VCaP (cell line): Measurements from ENCODE around the gene KAT6B.

Experiments
- H3K27ac ChIP-seq: fragments of 450-650 bp; 2 replicates; pipeline ENCODE4 v1.5.1; 2017
- CTCF ChIP-seq: fragments of 450-650 bp; conservative IDR thresholded peaks from 2 replicates; pipeline ENCODE4 v1.5.1; 2017; ENCODE audit warnings: mild to moderate bottlenecking, moderate library complexity

Gene KAT6B

GRCh38 chr10:74903491-74903890, 77.1 kb downstream of the KAT6B start:
- no peak overlapping the region for H3K27ac ChIP-seq
- TF ChIP-seq CTCF, result no peak

- no peak for TF ChIP-seq CTCF
- no peak overlapping the region for H3K27ac ChIP-seq
Measured at GRCh38 chr10:74906611-74907198, 80.3 kb downstream of the KAT6B start.

- H3K27ac ChIP-seq, result no peak overlapping the region
Measured at GRCh38 chr10:74909670-74910069, 83.3 kb downstream of the KAT6B start.

GRCh38 chr10:74910241-74910975, 84.0 kb downstream of the KAT6B start:
- no peak for TF ChIP-seq CTCF
- H3K27ac ChIP-seq, result no peak overlapping the region

More at GRCh38 chr10:74909670-74910069, 83.3 kb downstream of the KAT6B start:
- no peak for TF ChIP-seq CTCF

GRCh38 chr10:74910976-74911350, 84.6 kb downstream of the KAT6B start:
- no peak for TF ChIP-seq CTCF
- no peak overlapping the region for H3K27ac ChIP-seq

GRCh38 chr10:74912182-74912581, 85.8 kb downstream of the KAT6B start:
- no peak overlapping the region for H3K27ac ChIP-seq
- no peak for TF ChIP-seq CTCF

- H3K27ac ChIP-seq, result no peak overlapping the region
Measured at GRCh38 chr10:74912682-74913081, 86.3 kb downstream of the KAT6B start.

More at GRCh38 chr10:74912682-74913081, 86.3 kb downstream of the KAT6B start:
- no peak for TF ChIP-seq CTCF
